HG02885 (cell line): ENCODE measurements around the gene GPR132.

Source experiments
- ATAC-seq: cut with Tn5 transposase; IDR thresholded peaks from one replicate; pipeline ENCODE4 v1.9.1; 2021; ENCODE audit warnings: mild to moderate bottlenecking; ENCODE audit not compliant: unreplicated experiment, poor library complexity

The GPR132 gene

GRCh38 chr14:105076296-105076804 lies 11.1 kb upstream of the GPR132 start:
- ATAC-seq = no peak

- no peak for ATAC-seq
Observed at GRCh38 chr14:105075379-105076295, 10.4 kb upstream of the GPR132 start.

DNA sequence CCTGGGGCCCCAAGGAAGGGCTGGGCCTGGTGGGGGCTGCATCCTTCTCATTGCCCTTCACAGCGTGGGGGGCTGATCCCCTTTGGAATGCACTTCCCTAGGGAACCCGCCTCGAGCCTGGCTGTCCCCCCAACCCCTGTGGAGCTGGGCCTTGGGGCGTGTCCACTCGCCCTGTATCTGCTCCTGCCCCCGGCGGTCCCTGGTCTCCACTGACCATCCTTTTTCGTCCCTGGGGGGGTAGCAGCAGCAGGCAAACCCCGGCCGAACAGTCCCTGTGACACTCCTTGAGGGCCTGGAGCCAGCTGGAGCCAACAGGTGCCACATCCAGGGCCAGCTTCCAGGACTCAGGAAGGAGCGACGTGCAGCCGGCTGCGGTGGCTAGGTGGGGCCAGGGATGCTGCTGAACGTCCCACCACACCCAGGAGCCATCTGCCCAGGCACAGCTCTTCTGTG lies 9.4 kb upstream of the GPR132 start:
- no peak for ATAC-seq

GRCh38 chr14:105073720-105074600 lies 8.7 kb upstream of the GPR132 start:
- ATAC-seq = no peak

GRCh38 chr14:105072892-105073719 lies 7.9 kb upstream of the GPR132 start:
- no peak for ATAC-seq

- no peak for ATAC-seq
Observed at GRCh38 chr14:105072381-105072861, 7.2 kb upstream of the GPR132 start.

DNA sequence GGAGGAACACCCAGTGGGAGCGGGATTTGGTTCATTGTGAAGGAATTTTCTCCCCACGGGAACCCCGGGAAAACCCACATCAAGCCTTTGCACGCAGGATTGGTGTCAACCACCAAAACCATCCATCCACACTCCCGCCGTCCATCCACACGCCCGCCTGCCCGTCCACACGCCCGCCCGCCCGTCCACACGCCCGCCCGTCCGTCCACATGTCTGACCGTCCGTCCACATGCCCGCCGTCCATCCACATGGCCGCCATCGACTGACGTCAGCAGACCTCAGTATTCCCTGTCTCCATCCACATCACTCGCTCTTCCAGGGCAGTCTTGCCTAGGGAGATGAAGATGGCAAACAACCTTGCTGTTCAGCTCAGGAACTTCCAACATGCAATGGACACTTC lies 6.7 kb upstream of the GPR132 start:
- no peak for ATAC-seq

DNA sequence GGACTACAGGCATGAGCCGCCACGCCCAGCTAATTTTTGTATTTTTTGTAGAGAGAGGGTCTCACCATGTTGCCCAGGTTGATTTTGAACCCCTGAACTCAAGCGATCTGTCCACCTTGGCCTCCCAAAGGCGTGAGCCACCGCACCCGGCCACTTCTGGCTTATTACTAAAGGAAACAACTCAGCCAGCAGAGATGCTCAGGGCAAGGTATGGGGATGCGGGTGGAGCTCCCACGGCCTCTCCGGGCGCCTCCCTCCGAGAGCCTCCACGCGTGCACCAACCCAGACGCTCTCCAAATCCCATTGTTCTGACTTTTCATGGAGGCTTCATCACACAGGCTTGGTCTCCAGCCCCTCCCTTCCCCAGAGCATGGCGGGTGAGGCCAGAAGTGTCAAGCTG lies 6.1 kb upstream of the GPR132 start:
- ATAC-seq = no peak

GRCh38 chr14:105070760-105071137 lies 5.5 kb upstream of the GPR132 start:
- ATAC-seq = no peak

- ATAC-seq = no peak
Observed at GRCh38 chr14:105069871-105070759, 4.9 kb upstream of the GPR132 start.

DNA sequence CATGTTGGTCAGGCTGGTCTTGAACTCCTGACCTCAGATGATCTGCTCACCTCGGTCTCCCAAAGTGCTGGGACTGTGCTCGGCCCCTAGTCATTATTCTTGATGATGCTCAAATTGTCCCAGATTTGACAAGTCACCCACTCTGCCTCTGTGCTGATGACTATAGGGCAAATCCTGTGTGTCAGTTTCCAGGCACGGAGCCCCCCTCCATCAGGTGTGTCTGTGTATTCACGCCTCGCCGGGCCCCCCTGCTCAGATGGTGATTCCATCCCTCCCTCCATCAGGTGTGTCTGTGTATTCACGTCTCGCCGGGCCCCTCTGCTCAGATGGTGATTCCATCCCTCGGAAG lies 4.3 kb upstream of the GPR132 start:
- ATAC-seq = no peak

GRCh38 chr14:105068818-105069217 lies 3.6 kb upstream of the GPR132 start:
- ATAC-seq = no peak

- ATAC-seq = no peak
Observed at GRCh38 chr14:105067969-105068301, 2.7 kb upstream of the GPR132 start.

GRCh38 chr14:105067140-105067968 lies 2.1 kb upstream of the GPR132 start:
- ATAC-seq = no peak

- no peak for ATAC-seq
Observed at GRCh38 chr14:105066240-105067071, 1.2 kb upstream of the GPR132 start.

GRCh38 chr14:105064721-105065143 lies 498 bp downstream of the GPR132 start:
- ATAC-seq = no peak

DNA sequence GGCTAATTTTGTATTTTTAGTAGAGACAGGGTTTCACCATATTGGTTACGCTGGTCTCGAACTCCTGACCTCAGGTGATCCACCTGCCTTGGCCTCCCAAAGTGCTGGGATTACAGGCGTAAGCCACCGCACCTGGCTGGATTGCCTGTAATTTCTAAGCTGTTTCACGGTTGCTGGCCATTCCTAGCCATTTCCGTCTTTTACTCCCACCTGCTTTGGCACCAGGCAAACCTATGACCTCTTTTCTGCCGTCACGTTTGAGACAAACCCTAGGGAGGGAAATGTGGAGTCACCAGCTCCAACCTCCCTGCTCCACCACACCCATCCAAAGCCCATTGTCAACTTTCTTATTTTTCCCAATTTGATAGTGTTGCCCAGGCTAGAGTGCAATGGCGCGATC lies 1.2 kb downstream of the GPR132 start:
- no peak for ATAC-seq
